ENCODE measurements around the gene INO80E.

The INO80E gene

DNA sequence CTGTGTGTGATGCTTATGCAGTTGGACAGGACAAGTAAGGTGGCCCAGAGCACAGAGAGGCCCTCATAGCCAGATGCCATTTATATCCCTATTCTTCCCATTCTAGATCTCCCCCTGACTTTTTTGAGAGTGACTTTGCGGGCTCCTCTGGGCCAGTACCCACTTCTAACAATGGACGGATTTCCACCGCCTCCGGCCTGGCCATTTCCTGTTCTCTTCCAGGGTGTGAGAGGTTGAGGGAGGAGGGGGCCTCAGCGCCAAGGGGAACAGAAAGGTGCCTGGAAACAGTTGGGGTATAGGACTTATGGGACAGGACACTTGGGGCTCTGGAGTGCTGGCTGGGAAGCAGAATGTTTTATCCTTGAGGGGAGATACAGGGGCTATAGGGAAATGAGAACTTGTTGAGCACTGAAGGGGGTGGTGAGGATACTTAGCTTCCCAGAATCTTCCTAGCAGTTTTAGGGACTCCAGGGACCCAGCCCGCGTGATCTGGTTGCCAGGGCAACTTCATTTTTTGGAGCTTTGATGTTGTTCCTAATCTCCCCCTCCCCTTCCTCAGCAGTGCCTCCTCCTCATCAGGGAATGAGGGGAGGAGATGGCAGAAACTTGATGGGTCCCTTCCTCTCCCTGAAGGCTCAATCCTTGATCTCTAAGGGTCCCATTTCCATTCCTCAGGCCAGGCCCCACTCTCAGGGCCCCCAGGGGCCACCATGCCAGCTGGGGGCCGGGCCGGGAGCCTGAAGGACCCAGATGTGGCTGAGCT, 18.8 kb upstream of the INO80E start:
- TF ChIP-seq, protein P1, sequence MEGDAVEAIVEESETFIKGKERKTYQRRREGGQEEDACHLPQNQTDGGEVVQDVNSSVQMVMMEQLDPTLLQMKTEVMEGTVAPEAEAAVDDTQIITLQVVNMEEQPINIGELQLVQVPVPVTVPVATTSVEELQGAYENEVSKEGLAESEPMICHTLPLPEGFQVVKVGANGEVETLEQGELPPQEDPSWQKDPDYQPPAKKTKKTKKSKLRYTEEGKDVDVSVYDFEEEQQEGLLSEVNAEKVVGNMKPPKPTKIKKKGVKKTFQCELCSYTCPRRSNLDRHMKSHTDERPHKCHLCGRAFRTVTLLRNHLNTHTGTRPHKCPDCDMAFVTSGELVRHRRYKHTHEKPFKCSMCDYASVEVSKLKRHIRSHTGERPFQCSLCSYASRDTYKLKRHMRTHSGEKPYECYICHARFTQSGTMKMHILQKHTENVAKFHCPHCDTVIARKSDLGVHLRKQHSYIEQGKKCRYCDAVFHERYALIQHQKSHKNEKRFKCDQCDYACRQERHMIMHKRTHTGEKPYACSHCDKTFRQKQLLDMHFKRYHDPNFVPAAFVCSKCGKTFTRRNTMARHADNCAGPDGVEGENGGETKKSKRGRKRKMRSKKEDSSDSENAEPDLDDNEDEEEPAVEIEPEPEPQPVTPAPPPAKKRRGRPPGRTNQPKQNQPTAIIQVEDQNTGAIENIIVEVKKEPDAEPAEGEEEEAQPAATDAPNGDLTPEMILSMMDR (IDR thresholded peaks at IDR 0.05): no peak
- no peak for TF ChIP-seq ZFX (IDR thresholded peaks at IDR 0.05; ENCODE audit: borderline replicate concordance)
- H3K27ac ChIP-seq: no peak overlapping the region

DNA sequence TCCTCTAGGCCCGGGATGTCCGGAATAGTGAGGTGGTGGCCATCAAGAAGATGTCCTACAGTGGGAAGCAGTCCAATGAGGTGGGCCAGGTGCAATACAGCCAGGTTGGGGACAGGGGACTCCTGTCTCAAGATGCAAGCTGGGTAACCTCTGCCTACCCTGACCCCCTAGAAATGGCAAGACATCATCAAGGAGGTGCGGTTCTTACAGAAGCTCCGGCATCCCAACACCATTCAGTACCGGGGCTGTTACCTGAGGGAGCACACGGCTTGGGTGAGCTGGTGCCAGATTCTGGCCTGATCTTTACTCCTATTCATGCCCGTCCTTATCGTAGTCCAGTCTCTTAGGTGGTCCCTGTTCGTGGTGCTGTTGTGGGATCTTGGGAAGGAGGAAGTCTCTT, 18.0 kb upstream of the INO80E start:
- no peak overlapping the region for H3K27ac ChIP-seq
- TF ChIP-seq ZFX (IDR thresholded peaks at IDR 0.05; ENCODE audit: borderline replicate concordance): no peak
- TF ChIP-seq, protein P1 (IDR thresholded peaks at IDR 0.05): no peak

DNA sequence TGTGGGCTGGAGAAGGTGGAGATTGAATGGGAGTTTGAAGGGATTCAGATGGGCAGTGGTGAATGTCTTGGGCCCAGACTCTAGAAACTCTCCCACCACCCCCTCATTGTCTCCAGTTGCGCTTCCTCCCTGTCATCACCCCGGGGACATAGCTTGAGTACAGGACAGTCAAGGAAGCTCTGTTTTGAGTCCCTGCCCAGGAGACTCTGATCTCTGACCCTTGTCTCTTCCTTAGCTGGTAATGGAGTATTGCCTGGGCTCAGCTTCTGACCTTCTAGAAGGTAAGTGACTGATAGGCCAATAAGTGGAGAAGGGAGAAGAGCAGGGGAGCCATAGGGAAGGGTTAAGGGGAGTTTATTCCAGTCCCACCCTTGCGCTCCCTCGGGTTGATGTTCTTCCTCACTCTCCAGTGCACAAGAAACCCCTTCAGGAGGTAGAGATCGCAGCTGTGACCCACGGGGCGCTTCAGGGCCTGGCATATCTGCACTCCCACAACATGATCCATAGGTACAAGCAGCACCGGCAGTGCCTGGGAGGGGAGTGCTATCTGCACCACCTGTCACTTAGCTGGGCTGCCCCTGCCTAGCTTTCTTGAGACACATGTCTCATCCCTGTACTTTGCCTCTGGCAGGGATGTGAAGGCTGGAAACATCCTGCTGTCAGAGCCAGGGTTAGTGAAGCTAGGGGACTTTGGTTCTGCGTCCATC, 17.3 kb upstream of the INO80E start:
- TF ChIP-seq, protein P1 (IDR thresholded peaks at IDR 0.05): no peak
- TF ChIP-seq ZFX (IDR thresholded peaks at IDR 0.05; ENCODE audit: borderline replicate concordance): no peak

DNA sequence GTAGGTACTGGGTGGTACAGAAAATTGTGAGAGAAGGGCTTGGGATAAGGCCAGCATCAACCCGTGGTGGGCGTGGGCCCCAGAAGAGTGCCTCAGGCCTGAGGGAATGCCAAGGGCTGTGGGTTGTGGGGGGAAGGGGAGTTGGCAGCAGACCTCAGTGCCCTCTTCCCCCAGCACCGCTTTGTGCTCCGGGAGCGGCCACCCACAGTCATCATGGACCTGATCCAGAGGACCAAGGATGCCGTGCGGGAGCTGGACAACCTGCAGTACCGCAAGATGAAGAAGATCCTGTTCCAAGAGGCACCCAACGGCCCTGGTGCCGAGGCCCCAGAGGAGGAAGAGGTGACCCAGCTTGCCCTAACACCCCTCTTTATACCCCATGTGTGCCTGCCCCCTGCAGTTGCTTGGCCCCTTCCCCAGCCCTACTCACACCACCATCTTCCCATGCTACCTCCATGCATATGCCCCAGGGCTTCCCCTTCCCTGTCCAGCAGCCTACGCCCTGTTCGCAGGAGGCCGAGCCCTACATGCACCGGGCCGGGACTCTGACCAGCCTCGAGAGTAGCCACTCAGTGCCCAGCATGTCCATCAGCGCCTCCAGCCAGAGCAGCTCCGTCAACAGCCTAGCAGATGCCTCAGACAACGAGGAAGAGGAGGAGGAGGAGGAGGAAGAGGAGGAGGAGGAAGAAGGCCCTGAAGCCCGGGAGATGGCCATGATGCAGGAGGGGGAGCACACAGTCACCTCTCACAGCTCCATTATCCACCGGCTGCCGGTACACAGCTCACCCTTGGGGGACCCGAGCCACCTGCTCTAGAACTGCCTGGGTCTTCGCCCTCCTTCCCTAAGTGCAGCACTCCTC, 13.3 kb upstream of the INO80E start:
- no peak for TF ChIP-seq ZFX (IDR thresholded peaks at IDR 0.05; ENCODE audit: borderline replicate concordance)
- TF ChIP-seq, protein P1 (IDR thresholded peaks at IDR 0.05): no peak
- H3K27ac ChIP-seq: no peak overlapping the region

More for the DNA sequence above, 17.3 kb upstream of the INO80E start:
- no peak overlapping the region for H3K27ac ChIP-seq

DNA sequence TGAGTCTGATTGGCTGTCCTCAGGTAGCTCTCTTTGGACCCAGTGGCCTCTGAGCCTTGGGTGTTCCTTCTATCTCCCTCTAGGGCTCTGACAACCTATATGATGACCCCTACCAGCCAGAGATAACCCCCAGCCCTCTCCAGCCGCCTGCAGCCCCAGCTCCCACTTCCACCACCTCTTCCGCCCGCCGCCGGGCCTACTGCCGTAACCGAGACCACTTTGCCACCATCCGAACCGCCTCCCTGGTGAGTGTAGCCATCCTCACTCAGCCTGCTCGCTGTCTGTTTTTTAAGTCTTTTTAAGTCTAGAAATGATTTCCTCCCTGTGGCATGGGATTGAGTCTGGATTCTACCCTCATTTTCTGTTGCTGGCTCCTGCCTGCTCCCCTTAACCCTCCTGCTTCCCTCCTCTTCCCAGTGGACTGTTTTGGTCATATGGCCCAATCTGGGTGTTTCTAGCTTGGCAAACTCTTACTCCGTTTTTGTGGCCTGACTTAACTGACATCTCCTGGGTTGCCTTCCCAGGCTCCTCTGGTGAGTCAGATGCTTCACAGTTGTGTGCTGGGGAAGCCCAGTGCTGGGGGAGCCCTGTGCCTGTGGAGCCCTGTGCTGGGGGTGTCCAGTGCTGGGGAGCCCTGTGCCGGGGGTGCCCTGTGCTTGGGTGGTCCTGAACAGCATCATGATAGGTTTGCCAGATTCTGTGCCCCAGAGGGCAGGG, 12.5 kb upstream of the INO80E start:
- no peak overlapping the region for H3K27ac ChIP-seq
- TF ChIP-seq, protein P1 (IDR thresholded peaks at IDR 0.05): no peak
- TF ChIP-seq ZFX (IDR thresholded peaks at IDR 0.05; ENCODE audit: borderline replicate concordance): no peak

DNA sequence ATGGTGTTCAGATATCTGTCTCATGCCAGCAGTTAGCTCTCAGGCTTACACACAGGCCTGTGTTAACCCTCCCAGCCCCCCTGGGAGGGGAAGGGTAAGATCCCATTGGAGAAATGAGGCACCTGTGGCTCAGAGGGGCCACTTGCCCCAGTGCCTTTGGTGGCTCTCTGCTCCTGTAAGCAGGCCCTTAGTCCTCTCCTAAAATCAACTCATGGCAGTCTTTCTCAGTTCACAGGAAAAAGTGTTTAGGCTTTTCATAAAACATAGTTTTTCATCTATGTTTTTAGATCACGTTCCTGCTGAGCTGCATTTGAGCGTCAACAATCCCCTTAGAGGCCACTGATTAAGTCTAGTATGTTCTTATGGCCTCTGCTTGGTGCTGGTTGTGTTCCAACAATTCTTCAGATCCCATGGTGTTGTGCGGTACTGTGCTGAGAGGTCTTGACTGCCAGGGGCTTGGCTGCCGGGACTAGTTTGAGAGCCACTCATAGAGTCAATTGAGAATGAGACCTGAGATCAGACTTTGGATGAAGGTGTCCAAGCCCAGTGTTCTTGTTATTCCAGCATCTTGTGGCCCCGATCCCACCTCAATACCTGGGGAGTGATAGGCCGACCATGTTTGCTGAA, 11.8 kb upstream of the INO80E start:
- TF ChIP-seq, protein P1 (IDR thresholded peaks at IDR 0.05): no peak
- TF ChIP-seq ZFX (IDR thresholded peaks at IDR 0.05; ENCODE audit: borderline replicate concordance): no peak
- H3K27ac ChIP-seq: no peak overlapping the region

Measured in 22Rv1 (cell line).